CD14-positive monocyte (primary cell): ENCODE measurements around the gene CCP110. TPM values are rescaled to one million over a fixed set of nuclear protein-coding genes. Genes with fewer than 3 reads are reported as not detected.

ENCODE experiments used
- DNase-seq, 3 donors: peaks; one replicate each; pipeline ENCODE4 v3.0.0-alpha.2; 2011 to 2022
- H2AFZ ChIP-seq: 2 replicates; pipeline ENCODE4 v1.6.0; 2012; ENCODE audit warnings: mild to moderate bottlenecking, low read depth, low read length, inconsistent platforms; ENCODE audit not compliant: insufficient read depth, poor library complexity, severe bottlenecking
- H3K27ac ChIP-seq, 2 donors: 1 replicate in 1 of 2; 2 replicates in 1 of 2; pipeline ENCODE4 v1.5.1; 2012 to 2013; ENCODE audit warnings: low read length in 2 of 2, control low read depth in 1 of 2, inconsistent platforms in 1 of 2, low read depth in 1 of 2, mild to moderate bottlenecking in 1 of 2
- H3K27me3 ChIP-seq, 2 donors: one replicate each; pipeline versions ENCODE4 v1.6.0 to v1.6.1; 2011 to 2013; ENCODE audit warnings: low read length in 2 of 2; ENCODE audit not compliant: control insufficient read depth in 2 of 2, insufficient read depth in 2 of 2
- H3K36me3 ChIP-seq, 2 donors: replicated peaks in 1 of 2; 1 replicate in 1 of 2; 2 replicates in 1 of 2; pipeline versions ENCODE4 v1.5.1 to v1.6.1; 2012 to 2013; ENCODE audit warnings: low read length in 2 of 2, control low read depth in 1 of 2, inconsistent platforms in 1 of 2, mild to moderate bottlenecking in 1 of 2; ENCODE audit not compliant: insufficient read depth in 2 of 2, control insufficient read depth in 1 of 2
- H3K4me1 ChIP-seq, 2 donors: 1 replicate in 1 of 2; 2 replicates in 1 of 2; pipeline versions ENCODE4 v1.5.1 to v1.6.1; 2012 to 2013; ENCODE audit warnings: low read length in 2 of 2, control low read depth in 1 of 2, inconsistent platforms in 1 of 2, mild to moderate bottlenecking in 1 of 2, moderate library complexity in 1 of 2; ENCODE audit not compliant: insufficient read depth in 2 of 2, control insufficient read depth in 1 of 2
- H3K4me2 ChIP-seq: replicated peaks from 2 replicates; pipeline ENCODE3; 2012; ENCODE audit warnings: low read length, moderate library complexity, mild to moderate bottlenecking; ENCODE audit not compliant: poor library complexity, severe bottlenecking; ENCODE audit errors: extremely low read depth
- H3K4me3 ChIP-seq, 3 experiments: fragments of 200-600 bp in 1 of 3; sonication (generic) in 1 of 3; replicated peaks in 1 of 3; 1 replicate in 2 of 3; 2 replicates in 1 of 3; pipeline ENCODE4 v1.5.1; 2011 to 2013; ENCODE audit warnings: low read length in 3 of 3, mild to moderate bottlenecking in 3 of 3, control low read depth in 2 of 3, low read depth in 2 of 3, inconsistent platforms in 1 of 3, moderate library complexity in 1 of 3
- H3K79me2 ChIP-seq: 2 replicates; pipeline ENCODE4 v1.6.0; 2012; ENCODE audit warnings: mild to moderate bottlenecking, control low read depth, inconsistent platforms, low read length, moderate library complexity; ENCODE audit not compliant: insufficient read depth
- H3K9ac ChIP-seq: 2 replicates; pipeline ENCODE4 v1.6.0; 2017; ENCODE audit warnings: low read length, mild to moderate bottlenecking; ENCODE audit not compliant: insufficient read depth, poor library complexity, severe bottlenecking
- H3K9me3 ChIP-seq, 2 donors: replicated peaks in 1 of 2; 1 replicate in 1 of 2; 2 replicates in 1 of 2; pipeline versions ENCODE4 v1.5.1 to v1.6.1; 2012 to 2013; ENCODE audit warnings: low read length in 2 of 2, control low read depth in 1 of 2; ENCODE audit not compliant: control insufficient read depth in 1 of 2, insufficient read depth in 1 of 2
- H4K20me1 ChIP-seq: 2 replicates; pipeline ENCODE4 v1.6.0; 2012; ENCODE audit warnings: mild to moderate bottlenecking, low read length, control low read depth, moderate library complexity; ENCODE audit not compliant: insufficient read depth
- H3K27ac Mint-ChIP-seq, 7 donors: one replicate each; pipeline ENCODE4 v1.8.0; 2020; ENCODE audit warnings: mild to moderate bottlenecking in 7 of 7, mixed read lengths in 7 of 7, moderate library complexity in 6 of 7, inconsistent platforms in 2 of 7
- H3K27me3 Mint-ChIP-seq, 3 donors: one replicate each; pipeline ENCODE4 v1.8.0; 2021 to 2022; ENCODE audit warnings: low read depth in 3 of 3, mild to moderate bottlenecking in 3 of 3, mixed read lengths in 3 of 3, moderate library complexity in 3 of 3, inconsistent platforms in 1 of 3
- H3K36me3 Mint-ChIP-seq, 2 donors: one replicate each; pipeline ENCODE4 v1.8.0; 2020; ENCODE audit warnings: mixed read lengths in 2 of 2, inconsistent platforms in 1 of 2, mild to moderate bottlenecking in 1 of 2
- H3K4me1 Mint-ChIP-seq: one replicate; pipeline ENCODE4 v1.8.0; 2020; ENCODE audit warnings: mild to moderate bottlenecking, mixed read lengths
- H3K4me3 Mint-ChIP-seq, 2 donors: one replicate each; pipeline ENCODE4 v1.8.0; 2020; ENCODE audit warnings: mild to moderate bottlenecking in 2 of 2, mixed read lengths in 2 of 2, moderate library complexity in 1 of 2
- H3K9me3 Mint-ChIP-seq, 7 donors: one replicate each; pipeline ENCODE4 v1.8.0; 2020 to 2022; ENCODE audit warnings: mixed read lengths in 7 of 7, mild to moderate bottlenecking in 6 of 7, moderate library complexity in 6 of 7, inconsistent platforms in 2 of 7
- CTCF ChIP-seq: fragments of 200-600 bp; IDR thresholded peaks from one replicate; pipeline ENCODE4 v1.8.0; 2022; ENCODE audit warnings: antibody characterized with exemption, mild to moderate bottlenecking
- WGBS: methylation state at CpG from one replicate; pipeline ENCODE4 v1.1.5; 2013; ENCODE audit warnings: missing lambda C conversion rate; ENCODE audit not compliant: insufficient coverage; 5-methylcytosine and 5-hydroxymethylcytosine counted together
- intact Hi-C, 2 donors: fragments of 100-400 bp; cut with micrococcal nuclease; formaldehyde crosslinking; loops; one replicate each; pipeline versions ENCODE4 v1.15.0 to v1.15.1; 2023
- polyA plus RNA-seq, 3 donors: library from polyadenylated mRNA; depleted of rRNA in 1 of 3; unstranded in 2 of 3; stranded (reverse) in 1 of 3; fragments of 300-500 nt in 2 of 3; fragments of >200 nt in 1 of 3; fragmentation: Illumina TruSeq in 2 of 3; gene quantifications; 1 replicate in 2 of 3; 2 replicates in 1 of 3; pipeline ENCODE4 v1.2.3, GENCODE V29; 2012 to 2021

Gene CCP110
- polyA plus RNA-seq, 3 donors = 3.5 to 6.2 (median 6.1) TPM

GRCh38 chr16:19482291-19482690, 41.5 kb upstream of the CCP110 start:
- Histone ChIP-seq H3K27ac (no peak overlapping the region), H3K4me1 (no peaks in the 10 kb centered on the region), H3K4me3 (no peak overlapping the region), H2AFZ (no peak overlapping the region), H3K36me3 (no peaks in the 10 kb centered on the region), H3K9ac (no peak overlapping the region), H3K9me3 (no peaks in the 10 kb centered on the region), H3K4me2 (no peak overlapping the region), H3K27me3 (no peaks in the 10 kb centered on the region), H3K79me2 (no peaks in the 10 kb centered on the region), H4K20me1 (no peaks in the 10 kb centered on the region)
- no peak for TF ChIP-seq CTCF
- no peak for DNase-seq
- intact Hi-C loops = no loop called here
- Mint-ChIP-seq H3K27ac (no peak overlapping the region), H3K4me3 (no peak overlapping the region), H3K36me3 (no peaks in the 10 kb centered on the region), H3K27me3 (peaks cover 1 to 9% (median 4%) of the 10 kb centered on the region in 3 donors), H3K4me1 (peaks cover 4% of the 10 kb centered on the region), H3K9me3 (no peaks in the 10 kb centered on the region)
- WGBS = no CpG with 5 or more reads among the region's 1 CpG

GRCh38 chr16:19484096-19484495, 39.6 kb upstream of the CCP110 start:
- H3K79me2 ChIP-seq = no peaks in the 10 kb centered on the region

More at GRCh38 chr16:19484096-19484495, 39.6 kb upstream of the CCP110 start:
- H3K9me3 Mint-ChIP-seq = no peaks in the 10 kb centered on the region
- Histone ChIP-seq H3K4me2 (no peak overlapping the region), H2AFZ (no peak overlapping the region), H3K27ac (no peak overlapping the region), H3K4me1 (no peaks in the 10 kb centered on the region), H3K9me3 (no peaks in the 10 kb centered on the region), H3K36me3 (no peaks in the 10 kb centered on the region), H3K4me3 (no peak overlapping the region), H3K27me3 (no peaks in the 10 kb centered on the region), H4K20me1 (no peaks in the 10 kb centered on the region), H3K9ac (no peak overlapping the region)
- WGBS = 100% methylated on average over 1 of the region's 3 CpGs
- DNase-seq = no peak
- no peaks in the 10 kb centered on the region for H3K36me3 Mint-ChIP-seq
- no peak overlapping the region for H3K4me3 Mint-ChIP-seq
- no peak for TF ChIP-seq CTCF
- intact Hi-C loops = no loop called here
- H3K27me3 Mint-ChIP-seq = peaks cover 0 to 11% (median 6%) of the 10 kb centered on the region in 3 donors
- H3K4me1 Mint-ChIP-seq = peaks cover 9% of the 10 kb centered on the region
- no peak overlapping the region for H3K27ac Mint-ChIP-seq
